Measurements from ENCODE around the gene SLC16A1. TPM values are rescaled to one million over a fixed set of nuclear protein-coding genes. Genes with fewer than 3 reads are reported as not detected.

Gene SLC16A1
- total and polyA plus RNA-seq, 4 donors, result 28.3 to 87.3 (median 34.5) TPM

GRCh38 chr1:113002297-113002696 is 46.3 kb upstream of the SLC16A1 start:
- Histone ChIP-seq H3K36me3 (ENCODE audit: control insufficient read depth in 4 of 4, insufficient read depth in 3 of 4, low read depth in 1 of 4, low read length in 3 of 4) (peaks cover 0 to 3% (median 0%) of the 10 kb centered on the region in 4 donors), H3K27me3 (ENCODE audit: control insufficient read depth in 4 of 4, insufficient read depth in 4 of 4, low read length in 3 of 4) (no peaks in the 10 kb centered on the region), H3K9me3 (ENCODE audit: control insufficient read depth in 4 of 4, low read length in 3 of 4) (no peaks in the 10 kb centered on the region), H3K4me3 (ENCODE audit: low read depth in 1 of 3, low read length in 3 of 3) (no peak overlapping the region), H3K27ac (ENCODE audit: low read depth in 1 of 2, low read length in 2 of 2) (no peak overlapping the region), H3K4me1 (ENCODE audit: control insufficient read depth in 4 of 4, insufficient read depth in 4 of 4, low read length in 3 of 4) (peaks cover 3 to 39% (median 32%) of the 10 kb centered on the region in 4 donors), H3K9ac (ENCODE audit: low read depth in 1 of 2, low read length in 2 of 2) (no peak overlapping the region)
- no peak for DNase-seq (ENCODE audit: low spot score)
- TF ChIP-seq FOXA2 (IDR thresholded peaks at IDR 0.05), result no peak
- TF ChIP-seq RAD21 (IDR thresholded peaks at IDR 0.05), result no peak
- no peak for TF ChIP-seq EGR1 (IDR thresholded peaks at IDR 0.05; ENCODE audit: low read depth in 2 of 2)
- TF ChIP-seq TAF1 (conservative IDR thresholded peaks at IDR 0.05), result no peak
- TF ChIP-seq, protein P1, sequence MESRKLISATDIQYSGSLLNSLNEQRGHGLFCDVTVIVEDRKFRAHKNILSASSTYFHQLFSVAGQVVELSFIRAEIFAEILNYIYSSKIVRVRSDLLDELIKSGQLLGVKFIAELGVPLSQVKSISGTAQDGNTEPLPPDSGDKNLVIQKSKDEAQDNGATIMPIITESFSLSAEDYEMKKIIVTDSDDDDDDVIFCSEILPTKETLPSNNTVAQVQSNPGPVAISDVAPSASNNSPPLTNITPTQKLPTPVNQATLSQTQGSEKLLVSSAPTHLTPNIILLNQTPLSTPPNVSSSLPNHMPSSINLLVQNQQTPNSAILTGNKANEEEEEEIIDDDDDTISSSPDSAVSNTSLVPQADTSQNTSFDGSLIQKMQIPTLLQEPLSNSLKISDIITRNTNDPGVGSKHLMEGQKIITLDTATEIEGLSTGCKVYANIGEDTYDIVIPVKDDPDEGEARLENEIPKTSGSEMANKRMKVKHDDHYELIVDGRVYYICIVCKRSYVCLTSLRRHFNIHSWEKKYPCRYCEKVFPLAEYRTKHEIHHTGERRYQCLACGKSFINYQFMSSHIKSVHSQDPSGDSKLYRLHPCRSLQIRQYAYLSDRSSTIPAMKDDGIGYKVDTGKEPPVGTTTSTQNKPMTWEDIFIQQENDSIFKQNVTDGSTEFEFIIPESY (IDR thresholded peaks at IDR 0.05), result no peak
- TF ChIP-seq, protein P2, sequence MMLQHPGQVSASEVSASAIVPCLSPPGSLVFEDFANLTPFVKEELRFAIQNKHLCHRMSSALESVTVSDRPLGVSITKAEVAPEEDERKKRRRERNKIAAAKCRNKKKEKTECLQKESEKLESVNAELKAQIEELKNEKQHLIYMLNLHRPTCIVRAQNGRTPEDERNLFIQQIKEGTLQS (IDR thresholded peaks at IDR 0.05), result no peak
- WGBS, result 97% methylated on average over 4 of the region's 4 CpGs

DNA sequence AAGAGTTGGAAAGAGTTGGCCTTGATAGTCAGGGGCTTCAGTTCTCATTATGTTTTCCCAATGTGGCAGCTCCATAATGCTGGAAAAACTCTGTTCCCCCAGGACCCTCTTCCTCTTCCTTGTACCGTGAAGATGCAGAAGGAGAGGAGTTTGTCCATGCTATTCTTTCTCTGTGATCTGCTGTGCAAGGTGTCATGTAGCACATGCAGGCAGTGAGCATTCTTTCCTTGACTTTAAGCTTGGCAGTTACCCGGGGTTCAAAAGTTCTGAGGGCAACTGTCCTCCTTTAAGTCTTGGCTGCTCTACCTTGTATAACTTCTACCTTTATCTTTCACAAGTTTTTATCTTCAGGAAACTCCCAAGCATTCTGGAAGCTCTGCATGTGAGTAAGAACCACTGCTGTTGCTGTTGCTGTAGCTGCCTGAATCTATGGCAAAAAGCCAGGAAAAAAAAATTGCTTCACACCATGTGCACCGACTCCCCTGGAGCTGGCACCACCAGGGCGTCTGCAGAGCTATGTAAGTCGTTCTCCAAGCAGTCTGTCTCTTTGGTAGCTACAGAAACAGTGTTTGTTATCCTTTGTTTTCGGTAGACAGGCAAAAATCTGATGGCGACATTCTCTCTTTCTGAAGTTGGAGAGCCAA is 42.7 kb upstream of the SLC16A1 start:
- Histone ChIP-seq H3K4me3 (ENCODE audit: low read depth in 1 of 3, low read length in 3 of 3) (no peak overlapping the region), H3K4me1 (ENCODE audit: control insufficient read depth in 4 of 4, insufficient read depth in 4 of 4, low read length in 3 of 4) (peaks cover 3 to 32% (median 30%) of the 10 kb centered on the region in 4 donors), H3K27me3 (ENCODE audit: control insufficient read depth in 4 of 4, insufficient read depth in 4 of 4, low read length in 3 of 4) (no peaks in the 10 kb centered on the region), H3K36me3 (ENCODE audit: control insufficient read depth in 4 of 4, insufficient read depth in 3 of 4, low read depth in 1 of 4, low read length in 3 of 4) (peaks cover 0 to 3% (median 0%) of the 10 kb centered on the region in 4 donors), H3K9ac (ENCODE audit: low read depth in 1 of 2, low read length in 2 of 2) (no peak overlapping the region), H3K9me3 (ENCODE audit: control insufficient read depth in 4 of 4, low read length in 3 of 4) (no peaks in the 10 kb centered on the region), H3K27ac (ENCODE audit: low read depth in 1 of 2, low read length in 2 of 2) (peak overlapping the region in 1 of 2 donors; percentile 11)
- TF ChIP-seq RXRA (IDR thresholded peaks at IDR 0.05) (peak; percentile 45 to 48), SP1 (IDR thresholded peaks at IDR 0.05) (peak; percentile 22), RAD21 (IDR thresholded peaks at IDR 0.05) (peak in 1 of 2 donors; percentile 34), HNF4A (conservative IDR thresholded peaks at IDR 0.05) (peak; percentile 17 to 36)
- TF ChIP-seq, protein P3, sequence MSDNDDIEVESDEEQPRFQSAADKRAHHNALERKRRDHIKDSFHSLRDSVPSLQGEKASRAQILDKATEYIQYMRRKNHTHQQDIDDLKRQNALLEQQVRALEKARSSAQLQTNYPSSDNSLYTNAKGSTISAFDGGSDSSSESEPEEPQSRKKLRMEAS (IDR thresholded peaks at IDR 0.05), result peak; percentile 82
- TF ChIP-seq, protein P1 (IDR thresholded peaks at IDR 0.05), result no peak
- no peak for DNase-seq (ENCODE audit: low spot score)
- WGBS, result 28% methylated on average over 7 of the region's 7 CpGs

DNA sequence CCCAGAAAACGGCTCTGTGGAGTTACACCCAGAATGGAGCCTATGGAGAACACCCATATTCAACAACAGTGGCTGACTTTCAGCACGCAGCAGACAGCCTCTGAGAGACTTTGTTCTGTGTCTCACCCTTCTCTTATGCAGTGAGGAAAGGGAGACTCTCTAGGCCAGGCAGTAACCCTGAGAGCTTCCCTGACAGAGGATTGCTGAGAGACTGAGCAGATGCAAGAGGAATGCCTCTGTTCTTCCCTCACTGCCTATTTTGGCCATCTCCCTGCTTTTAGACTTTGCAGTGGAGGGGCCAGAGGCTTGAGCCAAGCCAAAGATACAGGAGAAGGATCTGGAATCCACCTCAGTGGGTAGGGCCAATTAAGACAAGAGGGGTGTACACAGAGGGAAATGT is 41.8 kb upstream of the SLC16A1 start:
- TF ChIP-seq, protein P2 (IDR thresholded peaks at IDR 0.05), result no peak
- WGBS, result 95% methylated on average over 2 of the region's 2 CpGs
- no peak overlapping the region for H3K27ac ChIP-seq (ENCODE audit: low read depth in 1 of 2, low read length in 2 of 2)
- H3K36me3 ChIP-seq (ENCODE audit: control insufficient read depth in 4 of 4, insufficient read depth in 3 of 4, low read depth in 1 of 4, low read length in 3 of 4), result peaks cover 0 to 3% (median 0%) of the 10 kb centered on the region in 4 donors
- no peak for DNase-seq (ENCODE audit: low spot score)
- H3K4me1 ChIP-seq (ENCODE audit: control insufficient read depth in 4 of 4, insufficient read depth in 4 of 4, low read length in 3 of 4), result peaks cover 6 to 30% (median 27%) of the 10 kb centered on the region in 4 donors
- no peak overlapping the region for H3K4me3 ChIP-seq (ENCODE audit: low read depth in 1 of 3, low read length in 3 of 3)
- no peaks in the 10 kb centered on the region for H3K9me3 ChIP-seq (ENCODE audit: control insufficient read depth in 4 of 4, low read length in 3 of 4)
- no peak overlapping the region for H3K9ac ChIP-seq (ENCODE audit: low read depth in 1 of 2, low read length in 2 of 2)
- H3K27me3 ChIP-seq (ENCODE audit: control insufficient read depth in 4 of 4, insufficient read depth in 4 of 4, low read length in 3 of 4), result no peaks in the 10 kb centered on the region
